GM21529 (cell line): ENCODE results near the gene TAX1BP1.
"Not testable (repeated sequence)": the region's sequence is repeated elsewhere in the genome, so short reads cannot be mapped to it uniquely, and the experiment has no call there.

ENCODE experiments used
- ATAC-seq: cut with Tn5 transposase; IDR thresholded peaks from one replicate; pipeline ENCODE4 v1.9.1; 2021; ENCODE audit not compliant: unreplicated experiment

TAX1BP1 gene

GRCh38 chr7:27737616-27738015 lies 2.3 kb upstream of the TAX1BP1 start:
- no peak for ATAC-seq

GRCh38 chr7:27739301-27739908 lies 557 bp upstream of the TAX1BP1 start:
- ATAC-seq, result peak; percentile 37

GRCh38 chr7:27740449-27741086 lies 606 bp downstream of the TAX1BP1 start:
- ATAC-seq, result peak; percentile 73

GRCh38 chr7:27742091-27742710 lies 2.2 kb downstream of the TAX1BP1 start:
- not testable (repeated sequence) for ATAC-seq

GRCh38 chr7:27745064-27745583 lies 5.2 kb downstream of the TAX1BP1 start:
- ATAC-seq, result no peak

GRCh38 chr7:27746486-27746885 lies 6.5 kb downstream of the TAX1BP1 start:
- ATAC-seq, result no peak

GRCh38 chr7:27746978-27747377 lies 7.0 kb downstream of the TAX1BP1 start:
- no peak for ATAC-seq

GRCh38 chr7:27747589-27748368 lies 7.8 kb downstream of the TAX1BP1 start:
- no peak for ATAC-seq

- ATAC-seq, result no peak
Observed at GRCh38 chr7:27750316-27750715, 10.4 kb downstream of the TAX1BP1 start.

- no peak for ATAC-seq
Observed at GRCh38 chr7:27751888-27752660, 12.1 kb downstream of the TAX1BP1 start.

GRCh38 chr7:27753863-27754262 lies 13.9 kb downstream of the TAX1BP1 start:
- ATAC-seq, result no peak

GRCh38 chr7:27756298-27756697 lies 16.3 kb downstream of the TAX1BP1 start:
- ATAC-seq, result no peak

- no peak for ATAC-seq
Observed at GRCh38 chr7:27759491-27759890, 19.5 kb downstream of the TAX1BP1 start.

- no peak for ATAC-seq
Observed at GRCh38 chr7:27762062-27762461, 22.1 kb downstream of the TAX1BP1 start.

- no peak for ATAC-seq
Observed at GRCh38 chr7:27763983-27764508, 24.1 kb downstream of the TAX1BP1 start.

GRCh38 chr7:27765841-27766240 lies 25.9 kb downstream of the TAX1BP1 start:
- ATAC-seq, result no peak

- no peak for ATAC-seq
Observed at GRCh38 chr7:27767374-27767773, 27.4 kb downstream of the TAX1BP1 start.

- no peak for ATAC-seq
Observed at GRCh38 chr7:27771111-27771510, 31.1 kb downstream of the TAX1BP1 start.

GRCh38 chr7:27774717-27775328 lies 34.9 kb downstream of the TAX1BP1 start:
- ATAC-seq, result no peak

- ATAC-seq, result no peak
Observed at GRCh38 chr7:27775782-27776181, 35.8 kb downstream of the TAX1BP1 start.
